Upper lobe of right lung (tissue), 1 donor: ENCODE results near the gene AOAH. TPM values are rescaled to one million over a fixed set of nuclear protein-coding genes. Genes with fewer than 3 reads are reported as not detected.

Experiments
- ATAC-seq: fragments of 200-7000 bp; cut with Tn5 transposase; one replicate; pipeline ENCODE4 v1.9.1; 2020; ENCODE audit warnings: mild to moderate bottlenecking, moderate library complexity
- DNase-seq: peaks from one replicate; pipeline ENCODE4 v3.0.0-alpha.2; 2020
- H3K27ac ChIP-seq: fragments of 200-600 bp; one replicate; pipeline ENCODE4 v1.8.0; 2022
- H3K27me3 ChIP-seq: fragments of 200-600 bp; one replicate; pipeline ENCODE4 v1.8.0; 2022; ENCODE audit warnings: mild to moderate bottlenecking
- H3K36me3 ChIP-seq: fragments of 200-600 bp; one replicate; pipeline ENCODE4 v1.8.0; 2022
- H3K4me1 ChIP-seq: fragments of 200-600 bp; one replicate; pipeline ENCODE4 v1.8.0; 2022
- H3K4me3 ChIP-seq: fragments of 200-600 bp; one replicate; pipeline ENCODE4 v1.8.0; 2022; ENCODE audit warnings: mild to moderate bottlenecking
- H3K9me3 ChIP-seq: fragments of 200-600 bp; one replicate; pipeline ENCODE4 v1.8.0; 2022
- intact Hi-C: fragments of 100-400 bp; cut with DNase I; formaldehyde crosslinking; loops from one replicate; pipeline ENCODE4 v1.11.0; 2022
- total RNA-seq: library from RNA; stranded (reverse); fragmentation: NEBNext Ultra II Directional; extraction: Animal tissue kit (Norgen Biotek cat#: 25700); gene quantifications from one replicate; pipeline ENCODE4 v1.2.1, GENCODE V29; 2021
- TF ChIP-seq, protein P1 (sequence below): fragments of 200-600 bp; IDR thresholded peaks from one replicate; pipeline ENCODE4 v1.8.0; 2022; ENCODE audit warnings: antibody characterized with exemption
- donor health status: DM: no; HTN: yes; CAD: no; lungs with severe emphysema.

The AOAH gene
- total RNA-seq, 1 donor from 2014 or later: 20.8 TPM

- Histone ChIP-seq H3K27me3 (no peaks in the 10 kb centered on the region), H3K4me3 (no peak overlapping the region), H3K36me3 (no peaks in the 10 kb centered on the region), H3K27ac (no peak overlapping the region), H3K4me1 (no peaks in the 10 kb centered on the region), H3K9me3 (no peaks in the 10 kb centered on the region)
- DNase-seq (no peak), ATAC-seq (peak; percentile 54)
- intact Hi-C loops: no loop called here
- TF ChIP-seq, protein P1, sequence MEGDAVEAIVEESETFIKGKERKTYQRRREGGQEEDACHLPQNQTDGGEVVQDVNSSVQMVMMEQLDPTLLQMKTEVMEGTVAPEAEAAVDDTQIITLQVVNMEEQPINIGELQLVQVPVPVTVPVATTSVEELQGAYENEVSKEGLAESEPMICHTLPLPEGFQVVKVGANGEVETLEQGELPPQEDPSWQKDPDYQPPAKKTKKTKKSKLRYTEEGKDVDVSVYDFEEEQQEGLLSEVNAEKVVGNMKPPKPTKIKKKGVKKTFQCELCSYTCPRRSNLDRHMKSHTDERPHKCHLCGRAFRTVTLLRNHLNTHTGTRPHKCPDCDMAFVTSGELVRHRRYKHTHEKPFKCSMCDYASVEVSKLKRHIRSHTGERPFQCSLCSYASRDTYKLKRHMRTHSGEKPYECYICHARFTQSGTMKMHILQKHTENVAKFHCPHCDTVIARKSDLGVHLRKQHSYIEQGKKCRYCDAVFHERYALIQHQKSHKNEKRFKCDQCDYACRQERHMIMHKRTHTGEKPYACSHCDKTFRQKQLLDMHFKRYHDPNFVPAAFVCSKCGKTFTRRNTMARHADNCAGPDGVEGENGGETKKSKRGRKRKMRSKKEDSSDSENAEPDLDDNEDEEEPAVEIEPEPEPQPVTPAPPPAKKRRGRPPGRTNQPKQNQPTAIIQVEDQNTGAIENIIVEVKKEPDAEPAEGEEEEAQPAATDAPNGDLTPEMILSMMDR: no peak
Measured at GRCh38 chr7:36661135-36661840, 63.0 kb downstream of the AOAH start.

DNA sequence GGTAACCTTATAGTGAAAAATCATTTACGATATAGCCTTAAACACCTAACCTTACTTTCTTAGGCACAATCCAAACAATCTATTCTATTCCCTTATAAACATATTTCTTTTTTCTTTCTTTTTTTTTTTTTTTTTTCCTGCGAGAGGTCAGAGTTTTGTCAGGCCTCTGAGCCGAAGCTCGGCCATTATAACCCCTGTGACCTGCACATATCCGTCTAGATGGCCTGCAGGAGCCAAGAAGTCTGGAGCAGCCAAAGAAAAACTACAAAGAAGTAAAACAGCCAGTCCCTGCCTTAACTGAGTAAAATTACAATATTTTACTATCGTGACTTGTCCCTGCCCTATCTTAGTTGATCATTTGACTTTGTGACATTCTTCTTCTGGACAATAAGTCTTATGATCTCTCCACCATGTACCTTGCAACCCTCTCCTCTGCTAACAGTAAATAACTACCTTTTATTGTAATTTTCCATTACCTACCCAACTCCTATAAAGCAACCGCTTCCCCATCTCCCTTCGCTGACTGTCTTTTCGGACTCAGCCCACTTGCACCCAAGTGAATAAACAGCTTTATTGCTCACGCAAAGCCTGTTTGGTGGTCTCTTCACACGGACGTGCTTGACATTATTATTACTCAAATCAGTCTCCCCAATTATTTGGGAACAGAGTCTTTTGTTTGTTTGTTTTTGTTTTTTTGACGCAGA, 64.5 kb downstream of the AOAH start:
- no peak for ATAC-seq
- Histone ChIP-seq H3K9me3 (no peaks in the 10 kb centered on the region), H3K4me3 (no peak overlapping the region), H3K27ac (no peak overlapping the region), H3K27me3 (no peaks in the 10 kb centered on the region), H3K36me3 (no peaks in the 10 kb centered on the region), H3K4me1 (no peaks in the 10 kb centered on the region)
- intact Hi-C loops: no loop called here
- DNase-seq: no peak
- TF ChIP-seq, protein P1: no peak

DNA sequence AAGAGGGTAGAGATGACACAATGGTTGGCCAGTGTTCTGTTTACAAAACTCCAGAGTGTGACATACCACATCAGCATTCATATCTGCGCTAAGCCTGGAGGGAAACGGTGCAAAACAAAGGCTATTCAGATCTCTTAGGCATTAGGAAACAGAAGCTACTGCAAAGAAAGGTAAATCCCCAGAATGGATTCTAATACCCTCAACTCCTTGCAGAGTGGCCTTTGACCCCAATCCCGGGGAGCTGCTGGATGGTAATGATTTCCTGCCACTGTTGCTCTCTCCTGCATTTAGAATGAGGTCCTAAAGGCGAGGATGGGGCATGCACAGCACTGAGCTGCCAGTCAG, 65.2 kb downstream of the AOAH start:
- TF ChIP-seq, protein P1: no peak
- no peaks in the 10 kb centered on the region for H3K27me3 ChIP-seq
- no peaks in the 10 kb centered on the region for H3K4me1 ChIP-seq
- ATAC-seq (no peak), DNase-seq (no peak)
- no peaks in the 10 kb centered on the region for H3K36me3 ChIP-seq
- H3K27ac ChIP-seq: no peak overlapping the region
- intact Hi-C loops: no loop called here
- no peaks in the 10 kb centered on the region for H3K9me3 ChIP-seq
- H3K4me3 ChIP-seq: no peak overlapping the region

GRCh38 chr7:36658335-36659171, 65.7 kb downstream of the AOAH start:
- Histone ChIP-seq H3K36me3 (no peaks in the 10 kb centered on the region), H3K27me3 (no peaks in the 10 kb centered on the region), H3K4me3 (no peak overlapping the region), H3K9me3 (no peaks in the 10 kb centered on the region), H3K4me1 (no peaks in the 10 kb centered on the region), H3K27ac (no peak overlapping the region)
- DNase-seq (no peak), ATAC-seq (no peak)
- intact Hi-C loops: no loop called here
- TF ChIP-seq, protein P1: no peak

GRCh38 chr7:36657036-36657660, 67.1 kb downstream of the AOAH start:
- intact Hi-C loops: no loop called here
- no peaks in the 10 kb centered on the region for H3K27me3 ChIP-seq
- ATAC-seq (no peak), DNase-seq (no peak)
- H3K4me3 ChIP-seq: no peak overlapping the region
- TF ChIP-seq, protein P1: no peak
- H3K4me1 ChIP-seq: no peaks in the 10 kb centered on the region
- H3K36me3 ChIP-seq: no peaks in the 10 kb centered on the region
- H3K9me3 ChIP-seq: no peaks in the 10 kb centered on the region
- no peak overlapping the region for H3K27ac ChIP-seq
